Uterus (tissue), 4 donors: ENCODE data around the gene SPATS2L. TPM values are rescaled to one million over a fixed set of nuclear protein-coding genes. Genes with fewer than 3 reads are reported as not detected.
A peak's percentile ranks its signal among the peaks of the same experiment; 100 is the strongest.

ENCODE experiments used
- DNase-seq, 2 donors: peaks; one replicate each; pipeline ENCODE4 v3.0.0-alpha.2; 2019 to 2020
- H3K27ac ChIP-seq, 2 donors: fragments of 200-600 bp; sonication (generic); 1 replicate in 1 of 2; 2 replicates in 1 of 2; pipeline ENCODE4 v1.5.1; 2016 to 2018
- H3K27me3 ChIP-seq, 2 donors: fragments of 200-600 bp; sonication (generic); one replicate each; pipeline ENCODE4 v1.5.1; 2018 to 2019; ENCODE audit warnings: control low read depth in 1 of 2
- H3K36me3 ChIP-seq, 2 donors: fragments of 200-600 bp; sonication (generic); one replicate each; pipeline ENCODE4 v1.5.1; 2019; ENCODE audit warnings: control low read depth in 1 of 2
- H3K4me1 ChIP-seq, 2 donors: fragments of 200-600 bp; sonication (generic); one replicate each; pipeline ENCODE4 v1.5.1; 2018 to 2019; ENCODE audit warnings: control low read depth in 1 of 2
- H3K4me3 ChIP-seq, 2 donors: fragments of 200-600 bp; sonication (generic); 1 replicate in 1 of 2; 2 replicates in 1 of 2; pipeline ENCODE4 v1.5.1; 2018 to 2019; ENCODE audit warnings: mild to moderate bottlenecking in 1 of 2
- H3K9me3 ChIP-seq, 2 donors: fragments of 200-600 bp; sonication (generic); one replicate each; pipeline ENCODE4 v1.5.1; 2019; ENCODE audit warnings: control low read depth in 1 of 2
- POLR2A ChIP-seq, 2 donors: fragments of 450-650 bp; IDR thresholded peaks; one replicate each; pipeline ENCODE4 v1.6.1; 2016; ENCODE audit warnings: antibody characterized with exemption in 2 of 2, mild to moderate bottlenecking in 1 of 2, moderate library complexity in 1 of 2
- intact Hi-C: fragments of 100-400 bp; cut with DNase I; formaldehyde crosslinking; loops from one replicate; pipeline ENCODE4 v1.15.1; 2023; ENCODE audit warnings: low total_unique reads
- total RNA-seq, 4 donors: library from RNA; depleted of rRNA in 3 of 4; stranded (reverse); fragments of >200 nt in 3 of 4; gene quantifications; one replicate each; pipeline versions ENCODE4 v1.1.0 to v1.2.4, GENCODE V29; 2014 to 2023
- TF ChIP-seq, protein P1 (sequence below), 4 experiments: fragments of 200-600 bp in 2 of 4; fragments of 450-650 bp in 2 of 4; sonication (generic) in 2 of 4; IDR thresholded peaks; one replicate each; pipeline ENCODE4 v1.5.1; 2016 to 2019; ENCODE audit warnings: antibody characterized with exemption in 4 of 4, mild to moderate bottlenecking in 2 of 4, moderate library complexity in 1 of 4
- donor health status: DM: yes; HTN: yes; CAD: no.

The SPATS2L gene
- total RNA-seq, 4 donors from 2014 or later = 20.6 to 99.3 (median 73.1) TPM

- Histone ChIP-seq H3K4me3 (no peak overlapping the region), H3K27ac (peak overlapping the region in 1 of 2 donors; percentile 6), H3K4me1 (peaks cover 4 to 7% of the 10 kb centered on the region in 2 donors), H3K9me3 (no peaks in the 10 kb centered on the region), H3K36me3 (no peaks in the 10 kb centered on the region), H3K27me3 (no peaks in the 10 kb centered on the region)
- TF ChIP-seq, protein P1, sequence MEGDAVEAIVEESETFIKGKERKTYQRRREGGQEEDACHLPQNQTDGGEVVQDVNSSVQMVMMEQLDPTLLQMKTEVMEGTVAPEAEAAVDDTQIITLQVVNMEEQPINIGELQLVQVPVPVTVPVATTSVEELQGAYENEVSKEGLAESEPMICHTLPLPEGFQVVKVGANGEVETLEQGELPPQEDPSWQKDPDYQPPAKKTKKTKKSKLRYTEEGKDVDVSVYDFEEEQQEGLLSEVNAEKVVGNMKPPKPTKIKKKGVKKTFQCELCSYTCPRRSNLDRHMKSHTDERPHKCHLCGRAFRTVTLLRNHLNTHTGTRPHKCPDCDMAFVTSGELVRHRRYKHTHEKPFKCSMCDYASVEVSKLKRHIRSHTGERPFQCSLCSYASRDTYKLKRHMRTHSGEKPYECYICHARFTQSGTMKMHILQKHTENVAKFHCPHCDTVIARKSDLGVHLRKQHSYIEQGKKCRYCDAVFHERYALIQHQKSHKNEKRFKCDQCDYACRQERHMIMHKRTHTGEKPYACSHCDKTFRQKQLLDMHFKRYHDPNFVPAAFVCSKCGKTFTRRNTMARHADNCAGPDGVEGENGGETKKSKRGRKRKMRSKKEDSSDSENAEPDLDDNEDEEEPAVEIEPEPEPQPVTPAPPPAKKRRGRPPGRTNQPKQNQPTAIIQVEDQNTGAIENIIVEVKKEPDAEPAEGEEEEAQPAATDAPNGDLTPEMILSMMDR (IDR thresholded peaks at IDR 0.05) = no peak
- no peak for TF ChIP-seq POLR2A (IDR thresholded peaks at IDR 0.05)
- DNase-seq = no peak
- intact Hi-C loops = no loop called here
Observed at GRCh38 chr2:200376513-200377354, 70.2 kb downstream of the SPATS2L start.

DNA sequence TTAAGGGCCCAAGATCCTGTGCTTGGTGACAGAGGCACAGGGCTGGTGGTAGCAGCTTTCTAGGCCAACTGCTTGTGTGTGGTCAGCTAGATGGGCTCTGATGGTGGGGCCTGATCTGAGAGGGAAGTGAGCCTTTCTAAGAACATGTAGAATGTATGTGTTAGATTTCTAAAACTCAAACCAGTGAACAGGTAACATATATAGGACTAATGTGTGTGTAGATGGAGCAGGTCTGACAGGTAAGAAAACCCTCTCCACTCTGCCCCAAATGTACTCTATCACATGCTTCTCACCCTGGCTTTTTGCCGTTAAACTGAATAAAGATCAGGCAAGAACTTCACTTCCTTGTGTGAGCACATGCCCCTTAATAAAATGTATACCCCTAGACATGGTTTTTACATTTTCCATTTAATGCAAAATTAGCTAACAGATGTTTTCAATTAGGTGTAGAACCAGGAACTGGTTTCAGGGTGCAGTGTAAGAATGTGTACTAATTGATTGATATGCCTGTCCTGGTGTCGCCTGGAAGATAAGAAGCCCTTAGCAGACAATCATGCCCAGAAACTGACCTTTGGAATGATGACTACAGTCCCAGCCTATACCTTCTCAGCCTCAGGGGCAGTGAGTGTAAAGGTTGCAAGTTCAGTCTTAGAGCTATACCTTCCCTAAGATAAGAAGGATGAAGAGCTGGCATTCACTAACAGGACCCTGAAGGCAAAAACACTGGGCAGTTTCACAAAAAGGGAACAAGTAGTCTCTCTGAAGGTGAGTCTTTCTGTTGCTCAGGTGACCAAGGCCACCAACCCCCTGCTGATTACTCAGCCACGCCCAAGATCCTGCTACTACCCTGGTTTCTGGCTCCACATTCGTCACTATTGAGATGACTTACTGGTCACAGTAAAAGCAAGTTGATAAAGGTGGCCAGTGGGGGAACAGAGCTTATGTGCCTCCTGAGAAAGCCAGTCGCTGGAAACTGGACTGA, 71.2 kb downstream of the SPATS2L start:
- Histone ChIP-seq H3K4me1 (peaks cover 4 to 7% of the 10 kb centered on the region in 2 donors), H3K4me3 (no peak overlapping the region), H3K27me3 (no peaks in the 10 kb centered on the region), H3K36me3 (no peaks in the 10 kb centered on the region), H3K9me3 (no peaks in the 10 kb centered on the region), H3K27ac (peak overlapping the region; percentile 41 to 75)
- intact Hi-C loops = no loop called here
- no peak for DNase-seq
- TF ChIP-seq, protein P1 (IDR thresholded peaks at IDR 0.05) = no peak
- no peak for TF ChIP-seq POLR2A (IDR thresholded peaks at IDR 0.05)

- no peak for DNase-seq
- Histone ChIP-seq H3K36me3 (no peaks in the 10 kb centered on the region), H3K4me3 (no peak overlapping the region), H3K27me3 (no peaks in the 10 kb centered on the region), H3K4me1 (peaks cover 4 to 7% of the 10 kb centered on the region in 2 donors), H3K27ac (peak overlapping the region; percentile 41 to 75), H3K9me3 (no peaks in the 10 kb centered on the region)
- intact Hi-C loops = no loop called here
- TF ChIP-seq, protein P1 (IDR thresholded peaks at IDR 0.05) = no peak
- TF ChIP-seq POLR2A (IDR thresholded peaks at IDR 0.05) = no peak
Observed at GRCh38 chr2:200378652-200379290, 72.3 kb downstream of the SPATS2L start.

DNA sequence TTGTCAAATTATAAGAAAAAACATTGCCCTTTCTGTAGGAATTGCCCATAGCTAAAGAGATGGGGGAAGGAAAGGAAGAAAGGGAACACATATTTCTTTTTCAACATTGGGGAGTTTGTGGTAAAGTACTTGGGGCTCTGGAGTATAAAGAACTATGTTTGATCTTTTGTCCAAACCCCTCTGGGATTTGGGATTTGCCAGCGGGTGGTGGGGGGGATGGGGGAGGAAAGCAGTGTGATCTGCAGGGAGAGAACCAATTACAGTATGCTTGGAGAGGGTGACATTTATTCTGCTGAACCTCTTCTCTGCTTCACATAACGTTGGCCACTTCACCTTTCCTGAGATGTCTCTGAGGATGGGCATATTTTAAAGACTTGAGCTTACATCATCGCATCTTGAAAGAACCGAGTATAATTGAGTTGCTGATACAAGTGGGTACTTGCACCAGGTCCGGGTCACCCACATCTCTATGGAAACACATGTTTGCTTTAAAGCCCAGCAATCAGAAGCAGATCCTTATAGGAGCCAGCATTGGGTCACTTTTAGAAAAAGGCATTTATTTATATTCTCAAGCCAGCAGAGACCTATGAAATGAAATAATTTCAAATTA, 73.1 kb downstream of the SPATS2L start:
- Histone ChIP-seq H3K27ac (peak overlapping the region in 1 of 2 donors; percentile 75), H3K4me3 (no peak overlapping the region), H3K36me3 (no peaks in the 10 kb centered on the region), H3K4me1 (peaks cover 4 to 7% of the 10 kb centered on the region in 2 donors), H3K27me3 (no peaks in the 10 kb centered on the region), H3K9me3 (no peaks in the 10 kb centered on the region)
- DNase-seq = no peak
- intact Hi-C loops = no loop called here
- TF ChIP-seq, protein P1 (IDR thresholded peaks at IDR 0.05) = no peak
- no peak for TF ChIP-seq POLR2A (IDR thresholded peaks at IDR 0.05)
